Panc1 (cell line): ENCODE measurements around the gene PPP1R7. TPM values are rescaled to one million over a fixed set of nuclear protein-coding genes. Genes with fewer than 3 reads are reported as not detected.

Experiments
- ATAC-seq: fragments of 200-7000 bp; cut with Tn5 transposase; 2 replicates; pipeline ENCODE4 v1.9.1; 2020; ENCODE audit warnings: mild to moderate bottlenecking, moderate library complexity
- BruUV-seq: library from RNA; stranded (reverse); fragments of 400-500 nt; replicated peaks from 2 replicates; lab custom pipeline; 2021; lab: Mats Ljungman, UMichigan
- CTCF ChIA-PET: fragments of 300-600 bp; sonication (Branson Sonifier 250); formaldehyde crosslinking; loops from one replicate; lab custom pipeline; 2022; ENCODE audit warnings: antibody characterized with exemption; lab: Charles Lee
- POLR2A ChIA-PET: fragments of 300-600 bp; sonication (Branson Sonifier 250); formaldehyde crosslinking; loops from one replicate; lab custom pipeline; 2022; ENCODE audit warnings: antibody characterized with exemption; lab: Charles Lee
- DNase-seq: peaks from one replicate; pipeline ENCODE4 v3.0.0-alpha.2; 2010; ENCODE audit warnings: low read depth, low spot score
- H3K27ac ChIP-seq: 2 replicates; pipeline ENCODE4 v1.5.1; 2011; ENCODE audit warnings: mild to moderate bottlenecking, low read length, inconsistent platforms
- H3K27me3 ChIP-seq: fragments of 200-500 bp; sonication (Bioruptor generic); 2 replicates; pipeline ENCODE4 v1.6.0; 2014; ENCODE audit warnings: low read length, inconsistent platforms; ENCODE audit not compliant: control insufficient read depth, insufficient read depth
- H3K36me3 ChIP-seq: fragments of 200-500 bp; sonication (Bioruptor generic); 2 replicates; pipeline ENCODE4 v1.5.1; 2014; ENCODE audit warnings: inconsistent platforms, mild to moderate bottlenecking, low read length, moderate library complexity; ENCODE audit not compliant: control insufficient read depth, insufficient read depth
- H3K4me1 ChIP-seq: 2 replicates; pipeline ENCODE4 v1.5.1; 2011; ENCODE audit warnings: inconsistent platforms, mild to moderate bottlenecking, low read length, moderate library complexity; ENCODE audit not compliant: control insufficient read depth, insufficient read depth
- H3K4me3 ChIP-seq, 2 experiments: 2 replicates each; pipeline ENCODE4 v1.5.1; 2011 to 2012; ENCODE audit warnings: low read depth in 2 of 2, low read length in 2 of 2, mild to moderate bottlenecking in 2 of 2, inconsistent platforms in 1 of 2, moderate library complexity in 1 of 2
- H3K9me3 ChIP-seq: fragments of 200-500 bp; sonication (Bioruptor generic); 2 replicates; pipeline ENCODE4 v1.5.1; 2014; ENCODE audit warnings: low read depth, mild to moderate bottlenecking, inconsistent platforms, low read length, moderate library complexity; ENCODE audit not compliant: control insufficient read depth, insufficient read depth
- CTCF ChIP-seq: fragments of 450-650 bp; IDR thresholded peaks from 2 replicates; pipeline ENCODE4 v1.5.1; 2017; ENCODE audit warnings: mild to moderate bottlenecking
- POLR2AphosphoS5 ChIP-seq: IDR thresholded peaks from 2 replicates; pipeline ENCODE4 v1.6.1; 2012; ENCODE audit warnings: mild to moderate bottlenecking, low read depth, low read length, moderate library complexity
- REST ChIP-seq, 2 experiments: IDR thresholded peaks; 2 replicates each; pipeline ENCODE4 v1.6.1; 2011 to 2012; ENCODE audit warnings: low read depth in 2 of 2, control low read depth in 1 of 2, low read length in 1 of 2, mild to moderate bottlenecking in 1 of 2, moderate library complexity in 1 of 2; ENCODE audit not compliant: insufficient read depth in 1 of 2
- SIN3A ChIP-seq: IDR thresholded peaks from 2 replicates; pipeline ENCODE4 v1.6.1; 2012; ENCODE audit warnings: low read depth, mild to moderate bottlenecking, low read length, moderate library complexity, borderline replicate concordance; ENCODE audit not compliant: insufficient read depth
- TCF7L2 ChIP-seq: IDR thresholded peaks from 2 replicates; pipeline ENCODE4 v1.6.1; 2011; ENCODE audit warnings: mild to moderate bottlenecking, low read depth, low read length, inconsistent platforms
- in situ Hi-C: cut with HindIII; loops from 2 replicates; pipeline ENCODE4 v1.10.0; 2016; ENCODE audit warnings: low sequenced_read_pairs, low pct_unique_long_range_greater_than_20kb
- intact Hi-C: fragments of 100-400 bp; cut with micrococcal nuclease; formaldehyde crosslinking; loops from one replicate; pipeline ENCODE4 v1.10.0; 2022; ENCODE audit not compliant: unreplicated experiment
- total RNA-seq: library from RNA; stranded (reverse); gene quantifications from one replicate; pipeline ENCODE4 v1.2.1, GENCODE V29; 2021; ENCODE audit not compliant: unreplicated experiment

Gene PPP1R7
- total RNA-seq, 1 experiment from 2014 or later, result 64.2 TPM

GRCh38 chr2:241180495-241180894, 30.2 kb downstream of the PPP1R7 start:
- ATAC-seq (no peak), DNase-seq (no peak)
- Histone ChIP-seq H3K4me1 (no peaks in the 10 kb centered on the region), H3K36me3 (no peaks in the 10 kb centered on the region), H3K4me3 (no peak overlapping the region), H3K9me3 (no peaks in the 10 kb centered on the region), H3K27me3 (no peaks in the 10 kb centered on the region), H3K27ac (no peak overlapping the region)
- POLR2A ChIA-PET, result interaction anchor here (0.7 kb wide), 1 partner anchor 37 kb away, joined by 3 read pairs; no protein-coding TSS in a partner anchor
- TF ChIP-seq POLR2AphosphoS5 (no peak), SIN3A (no peak), TCF7L2 (no peak)
- CTCF ChIA-PET, result no interaction called here
- in situ Hi-C loops, result no loop called here
- intact Hi-C loops, result no loop called here
- no TSS peak for BruUV-seq

- Histone ChIP-seq H3K4me3 (no peak overlapping the region), H3K27ac (no peak overlapping the region), H3K36me3 (no peaks in the 10 kb centered on the region), H3K27me3 (no peaks in the 10 kb centered on the region), H3K4me1 (no peaks in the 10 kb centered on the region), H3K9me3 (no peaks in the 10 kb centered on the region)
- no TSS peak for BruUV-seq
- in situ Hi-C loops (no loop called here), intact Hi-C loops (no loop called here)
- DNase-seq (no peak), ATAC-seq (no peak)
- TF ChIP-seq POLR2AphosphoS5, result no peak
- no peak for TF ChIP-seq TCF7L2
- no peak for TF ChIP-seq SIN3A
- POLR2A ChIA-PET, result no interaction called here
- CTCF ChIA-PET, result no interaction called here
Measured at GRCh38 chr2:241182126-241182525, 31.9 kb downstream of the PPP1R7 start.

- Histone ChIP-seq H3K9me3 (no peaks in the 10 kb centered on the region), H3K27me3 (no peaks in the 10 kb centered on the region), H3K4me1 (no peaks in the 10 kb centered on the region), H3K36me3 (no peaks in the 10 kb centered on the region), H3K27ac (no peak overlapping the region), H3K4me3 (no peak overlapping the region)
- no TSS peak for BruUV-seq
- ChIA-PET CTCF (no interaction called here), POLR2A (interaction anchor here (0.6 kb wide), 1 partner anchor 27 kb away, joined by 3 read pairs; no protein-coding TSS in a partner anchor)
- in situ Hi-C loops, result no loop called here
- TF ChIP-seq POLR2AphosphoS5, result no peak
- no peak for TF ChIP-seq TCF7L2
- TF ChIP-seq CTCF, result no peak
- TF ChIP-seq SIN3A, result no peak
- TF ChIP-seq REST (IDR thresholded peaks at IDR 0.05; ENCODE audit: insufficient read depth in 1 of 2, low read depth in 2 of 2, low read length in 1 of 2), result no peak
- intact Hi-C loops, result no loop called here
- ATAC-seq (no peak), DNase-seq (no peak)
Measured at GRCh38 chr2:241182531-241183133, 32.4 kb downstream of the PPP1R7 start.
